Heart left ventricle (tissue), 16 donors: ENCODE measurements around the gene KRT4. TPM values are rescaled to one million over a fixed set of nuclear protein-coding genes. Genes with fewer than 3 reads are reported as not detected.

ENCODE experiments used
- ATAC-seq, 4 donors: fragments of 200-7000 bp; cut with Tn5 transposase; one replicate each; pipeline ENCODE4 v1.9.1; 2020 to 2022; ENCODE audit warnings: moderate library complexity in 4 of 4, mild to moderate bottlenecking in 3 of 4, moderate number of reproducible peaks in 1 of 4
- DNase-seq, 5 donors: peaks; one replicate each; pipeline ENCODE4 v3.0.0-alpha.2; 2020
- H3K27ac ChIP-seq, 12 donors: fragments of 200-600 bp; sonication (generic) in 4 of 12; one replicate each; pipeline versions ENCODE4 v1.5.0 to v1.8.0; 2016 to 2022; ENCODE audit warnings: mild to moderate bottlenecking in 2 of 12
- H3K27me3 ChIP-seq, 9 donors: fragments of 200-600 bp; sonication (generic) in 2 of 9; one replicate each; pipeline versions ENCODE4 v1.5.1 to v1.8.0; 2016 to 2022; ENCODE audit warnings: mild to moderate bottlenecking in 3 of 9
- H3K36me3 ChIP-seq, 9 donors: fragments of 200-600 bp; sonication (generic) in 2 of 9; one replicate each; pipeline versions ENCODE4 v1.5.0 to v1.8.0; 2018 to 2022; ENCODE audit warnings: mild to moderate bottlenecking in 2 of 9
- H3K4me1 ChIP-seq, 12 donors: fragments of 200-600 bp; sonication (generic) in 4 of 12; one replicate each; pipeline versions ENCODE4 v1.5.0 to v1.8.0; 2016 to 2022; ENCODE audit warnings: mild to moderate bottlenecking in 3 of 12
- H3K4me3 ChIP-seq, 12 donors: fragments of 200-600 bp; sonication (generic) in 4 of 12; one replicate each; pipeline versions ENCODE4 v1.5.0 to v1.8.0; 2017 to 2022; ENCODE audit warnings: mild to moderate bottlenecking in 9 of 12, moderate library complexity in 4 of 12
- H3K9me3 ChIP-seq, 12 donors: fragments of 200-600 bp; sonication (generic) in 4 of 12; one replicate each; pipeline versions ENCODE4 v1.5.0 to v1.8.0; 2016 to 2022; ENCODE audit warnings: mild to moderate bottlenecking in 1 of 12
- POLR2A ChIP-seq, 2 donors: fragments of 450-650 bp; IDR thresholded peaks; one replicate each; pipeline ENCODE4 v1.6.1; 2017; ENCODE audit warnings: antibody characterized with exemption in 2 of 2, mild to moderate bottlenecking in 2 of 2, moderate library complexity in 2 of 2
- WGBS, 4 donors: extraction: QIAGEN DNeasy Blood & Tissue Kit in 2 of 4; methylation state at CpG; one replicate each; pipeline versions ENCODE4 v1.1.5 to v1.1.7; 2013 to 2018; 5-methylcytosine and 5-hydroxymethylcytosine counted together
- intact Hi-C, 10 donors: fragments of 100-400 bp; cut with DNase I; formaldehyde crosslinking; loops; one replicate each; pipeline versions ENCODE4 v1.11.1 to v1.14.2; 2022
- polyA plus RNA-seq, 2 donors: library from polyadenylated mRNA; stranded (reverse); fragments of 200-250 nt; gene quantifications; one replicate each; pipeline ENCODE4 v1.2.3, GENCODE V29; 2013
- total RNA-seq, 9 donors: library from RNA; depleted of rRNA in 2 of 9; stranded (reverse); fragments of >200 nt in 2 of 9; fragmentation: NEBNext Ultra II Directional in 3 of 9; extraction: Animal tissue kit (Norgen Biotek cat#: 25700) in 3 of 9; gene quantifications; one replicate each; pipeline versions ENCODE4 v1.1.0 to v1.2.4, GENCODE V29; 2016 to 2023
- TF ChIP-seq, protein P1 (sequence below), 12 donors: fragments of 200-600 bp; sonication (generic) in 4 of 12; IDR thresholded peaks; one replicate each; pipeline versions ENCODE4 v1.5.0 to v1.8.0; 2018 to 2022; ENCODE audit warnings: antibody characterized with exemption in 12 of 12, mild to moderate bottlenecking in 5 of 12
- donor health status: ischemic (EF 13 %, LVEDD 7.1; RV severe dilation, severe dysfunction).
- donor health status: healthy with polysubstance abuse.
- donor health status: DM: no; HTN: yes; CAD: no.
- donor health status: DM: no; HTN: no; CAD: no.
- donor health status: ischemic (EF 25% LVEDD 6.9; RV normal size, moderate dysfunction).
- donor health status: ischemic (EF 25% LVEDD 5.7; RV mildly dilated, moderate dysfunction).
- donor health status: healthy.
- donor health status: DM: yes; HTN: yes; CAD: no.
- donor health status: ischemic (EF 35%, LVEDD 5.7; RV mildly dilated, moderate dysfunction).
- donor health status: nonischemic (EF 11% LVEDD 7.7; RV severe dilation, severe dysfunction).
- donor health status: DM: yes; HTN: yes; CAD: no.
- donor health status: PGD.
- donor health status: ischemic (EF 29% LVEDD 5.4; RV normal size, mild dysfunction).
- donor health status: nonischemic (EF 23%, LVEDD 6.1; RV moderate dilation, normal function).

KRT4 gene
- total and polyA plus RNA-seq, 11 donors = 0.51 TPM; not detected in 10

DNA sequence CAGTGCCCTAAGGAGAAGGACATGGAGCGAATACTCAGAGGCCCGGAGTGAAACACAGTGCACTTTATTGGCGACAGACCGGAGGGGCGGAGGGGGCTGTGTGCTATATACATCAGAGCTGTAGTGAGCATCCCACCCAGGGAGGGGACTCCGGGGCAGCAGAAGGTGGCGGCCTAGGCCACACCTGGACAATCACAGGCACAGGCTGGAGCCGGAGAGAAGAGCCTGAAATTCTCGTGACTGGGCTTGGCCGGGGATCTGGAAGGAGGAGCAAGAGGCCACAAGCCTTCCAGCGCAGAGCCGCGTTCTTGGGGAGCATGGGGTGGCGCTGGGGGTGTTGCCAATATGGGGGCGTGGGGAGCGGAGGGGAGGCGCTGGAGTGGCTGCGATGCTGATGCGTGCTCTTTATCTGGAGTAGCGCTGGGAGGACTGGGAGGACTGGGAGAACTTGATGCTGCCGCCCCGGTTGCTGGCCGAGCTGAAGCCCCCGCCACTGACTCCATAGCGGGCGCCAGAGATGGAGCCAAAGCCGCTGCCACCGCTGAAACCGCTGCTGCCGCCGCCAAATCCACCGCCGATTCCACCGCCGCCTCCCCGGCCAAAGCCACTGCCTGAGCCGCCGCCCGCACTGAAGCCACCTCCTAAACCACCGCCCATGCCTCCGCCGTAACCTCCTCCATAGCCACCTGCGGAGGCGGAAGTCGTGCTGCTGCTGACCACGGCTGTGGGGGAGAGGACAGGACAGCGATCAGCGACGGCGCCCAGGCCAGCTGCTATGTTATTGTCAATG, 24.1 kb downstream of the KRT4 start:
- ATAC-seq (no peak), DNase-seq (no peak)
- WGBS, 4 donors = 23 to 43% (median 29%) methylated on average over 27 to 50 of the region's 50 CpGs
- intact Hi-C loops = no loop called here
- H3K27me3 ChIP-seq = peaks cover 0 to 46% (median 20%) of the 10 kb centered on the region in 9 donors
- TF ChIP-seq POLR2A (IDR thresholded peaks at IDR 0.05) = no peak
- TF ChIP-seq, protein P1, sequence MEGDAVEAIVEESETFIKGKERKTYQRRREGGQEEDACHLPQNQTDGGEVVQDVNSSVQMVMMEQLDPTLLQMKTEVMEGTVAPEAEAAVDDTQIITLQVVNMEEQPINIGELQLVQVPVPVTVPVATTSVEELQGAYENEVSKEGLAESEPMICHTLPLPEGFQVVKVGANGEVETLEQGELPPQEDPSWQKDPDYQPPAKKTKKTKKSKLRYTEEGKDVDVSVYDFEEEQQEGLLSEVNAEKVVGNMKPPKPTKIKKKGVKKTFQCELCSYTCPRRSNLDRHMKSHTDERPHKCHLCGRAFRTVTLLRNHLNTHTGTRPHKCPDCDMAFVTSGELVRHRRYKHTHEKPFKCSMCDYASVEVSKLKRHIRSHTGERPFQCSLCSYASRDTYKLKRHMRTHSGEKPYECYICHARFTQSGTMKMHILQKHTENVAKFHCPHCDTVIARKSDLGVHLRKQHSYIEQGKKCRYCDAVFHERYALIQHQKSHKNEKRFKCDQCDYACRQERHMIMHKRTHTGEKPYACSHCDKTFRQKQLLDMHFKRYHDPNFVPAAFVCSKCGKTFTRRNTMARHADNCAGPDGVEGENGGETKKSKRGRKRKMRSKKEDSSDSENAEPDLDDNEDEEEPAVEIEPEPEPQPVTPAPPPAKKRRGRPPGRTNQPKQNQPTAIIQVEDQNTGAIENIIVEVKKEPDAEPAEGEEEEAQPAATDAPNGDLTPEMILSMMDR (IDR thresholded peaks at IDR 0.05) = no peak
- no peaks in the 10 kb centered on the region for H3K9me3 ChIP-seq
- H3K4me1 ChIP-seq = peaks cover 0 to 6% (median 0%) of the 10 kb centered on the region in 12 donors
- H3K27ac ChIP-seq = no peak overlapping the region
- H3K36me3 ChIP-seq = no peaks in the 10 kb centered on the region
- no peak overlapping the region for H3K4me3 ChIP-seq

DNA sequence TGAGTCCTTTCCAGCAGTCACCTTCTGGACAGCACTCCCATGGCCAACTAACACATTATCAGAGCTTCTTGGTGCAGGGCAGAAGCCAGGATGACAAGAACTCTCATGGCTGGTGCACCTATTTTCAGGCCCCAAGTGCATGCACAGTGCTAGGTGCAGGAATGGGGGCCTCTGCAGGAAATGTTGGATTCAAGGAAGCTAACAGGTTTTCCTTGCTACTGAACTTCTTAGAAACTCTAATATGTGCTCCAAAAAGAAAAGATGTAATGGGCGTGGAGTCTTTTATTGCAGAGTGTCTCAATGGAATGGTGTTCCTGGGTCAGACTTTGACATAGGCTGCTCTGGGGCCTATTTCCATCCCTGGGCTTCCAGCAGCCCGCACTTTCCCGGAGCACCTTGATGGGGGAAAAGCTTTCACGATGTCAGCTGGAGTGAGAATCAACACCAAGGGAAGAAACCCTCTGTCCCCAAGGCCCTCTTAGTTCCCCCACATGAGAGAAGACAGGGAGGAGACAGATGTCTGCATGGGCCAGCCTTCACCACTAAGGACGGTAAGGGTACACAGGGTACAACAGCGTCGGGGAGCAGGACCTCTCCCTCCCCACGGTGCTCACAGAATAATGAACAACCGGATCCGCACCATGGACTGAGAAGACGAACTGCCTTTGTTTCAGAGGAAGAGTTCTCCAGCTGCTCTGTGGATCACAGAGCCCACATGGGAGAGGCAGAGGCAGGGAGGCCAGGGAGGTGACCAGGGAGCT, 24.9 kb downstream of the KRT4 start:
- TF ChIP-seq POLR2A (IDR thresholded peaks at IDR 0.05) = no peak
- TF ChIP-seq, protein P1 (IDR thresholded peaks at IDR 0.05) = no peak
- DNase-seq (no peak), ATAC-seq (no peak)
- Histone ChIP-seq H3K36me3 (no peaks in the 10 kb centered on the region), H3K27ac (no peak overlapping the region), H3K4me1 (peaks cover 0 to 6% (median 0%) of the 10 kb centered on the region in 12 donors), H3K9me3 (no peaks in the 10 kb centered on the region), H3K27me3 (peaks cover 0 to 46% (median 20%) of the 10 kb centered on the region in 9 donors), H3K4me3 (no peak overlapping the region)
- intact Hi-C loops = no loop called here
- 90 to 95% (median 93%) methylated on average over 11 of the region's 11 CpGs for WGBS, 4 donors

DNA sequence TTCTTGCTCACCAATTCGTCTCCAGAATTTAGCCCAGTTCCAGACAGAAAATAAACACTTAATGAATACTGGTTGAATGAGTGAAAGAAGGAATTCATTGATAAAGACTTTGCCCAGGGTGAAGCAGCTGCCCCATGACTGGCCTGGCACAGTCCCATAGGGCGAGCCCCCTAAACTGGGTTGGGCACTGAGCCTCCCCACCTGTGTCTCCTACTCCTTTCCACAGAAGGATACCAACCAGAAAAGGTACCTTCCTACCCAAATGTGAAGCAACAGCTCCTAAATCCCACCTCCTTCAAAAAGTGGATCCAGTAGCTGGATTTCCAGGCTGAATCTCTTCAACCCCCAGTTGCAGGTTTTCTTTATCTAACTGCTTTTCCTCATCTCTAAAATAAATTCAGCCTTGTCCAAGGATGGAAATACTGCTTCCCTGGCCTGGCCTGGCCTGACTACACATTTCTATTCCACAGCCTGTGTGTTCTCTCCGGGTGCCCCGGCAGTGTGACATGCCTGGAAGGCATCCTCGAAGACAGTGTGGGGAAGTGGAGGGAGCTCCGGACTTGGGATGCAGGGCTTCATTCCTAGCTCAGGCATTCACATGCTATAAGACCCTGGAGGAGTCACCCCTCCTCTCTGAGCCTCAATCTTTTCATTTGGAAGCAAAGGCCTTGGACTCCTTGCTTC, 25.6 kb downstream of the KRT4 start:
- no peak for DNase-seq
- no peak for ATAC-seq
- 66 to 87% (median 75%) methylated on average over 6 of the region's 6 CpGs for whole genome bisulfite sequencing, 4 donors
- intact Hi-C loops = no loop called here
- H3K27ac ChIP-seq = no peak overlapping the region
- peaks cover 0 to 44% (median 20%) of the 10 kb centered on the region in 9 donors for H3K27me3 ChIP-seq
- TF ChIP-seq, protein P1 (IDR thresholded peaks at IDR 0.05) = no peak
- TF ChIP-seq POLR2A (IDR thresholded peaks at IDR 0.05) = no peak
- H3K36me3 ChIP-seq = no peaks in the 10 kb centered on the region
- no peak overlapping the region for H3K4me3 ChIP-seq
- H3K4me1 ChIP-seq = peaks cover 0 to 6% (median 0%) of the 10 kb centered on the region in 12 donors
- H3K9me3 ChIP-seq = no peaks in the 10 kb centered on the region
